Keratinocyte (primary cell): ENCODE data around the gene PRKRA. TPM values are rescaled to one million over a fixed set of nuclear protein-coding genes. Genes with fewer than 3 reads are reported as not detected.

Experiments used
- DNase-seq: peaks from one replicate; pipeline ENCODE4 v3.0.0-alpha.2; 2011; ENCODE audit warnings: low read depth, missing footprints, low spot score
- FAIRE-seq: peaks from 2 replicates; lab custom pipeline; 2011; peaks lifted over from hg19 to GRCh38; lab: Jason Lieb, UNC
- H2AFZ ChIP-seq: 2 replicates; pipeline ENCODE4 v1.6.0; 2012; ENCODE audit warnings: low read length, control low read depth, inconsistent platforms; ENCODE audit not compliant: control insufficient read depth
- H3K27ac ChIP-seq: 2 replicates; pipeline ENCODE4 v1.5.1; 2011; ENCODE audit warnings: low read length; ENCODE audit not compliant: control insufficient read depth, insufficient read depth
- H3K27me3 ChIP-seq: 3 replicates; pipeline ENCODE4 v1.6.0; 2011; ENCODE audit warnings: low read length; ENCODE audit not compliant: control insufficient read depth, insufficient read depth; ENCODE audit errors: extremely low read depth
- H3K36me3 ChIP-seq, 2 experiments: 2 replicates in 1 of 2; 3 replicates in 1 of 2; pipeline ENCODE4 v1.5.1; 2011; ENCODE audit warnings: low read length in 2 of 2, mild to moderate bottlenecking in 1 of 2; ENCODE audit not compliant: control insufficient read depth in 2 of 2, insufficient read depth in 2 of 2; ENCODE audit errors: extremely low read depth in 1 of 2
- H3K4me1 ChIP-seq: 3 replicates; pipeline ENCODE4 v1.5.1; 2011; ENCODE audit warnings: low read length; ENCODE audit not compliant: control insufficient read depth, insufficient read depth; ENCODE audit errors: extremely low read depth
- H3K4me2 ChIP-seq: 3 replicates; pipeline ENCODE4 v1.6.0; 2011; ENCODE audit warnings: low read depth, low read length; ENCODE audit not compliant: control insufficient read depth, insufficient read depth; ENCODE audit errors: extremely low read depth
- H3K4me3 ChIP-seq, 3 experiments: fragments of 200-600 bp in 1 of 3; sonication (generic) in 1 of 3; 2 replicates in 2 of 3; 3 replicates in 1 of 3; pipeline ENCODE4 v1.5.1; 2011 to 2016; ENCODE audit warnings: low read length in 3 of 3, mild to moderate bottlenecking in 3 of 3, control low read depth in 2 of 3, inconsistent platforms in 1 of 3, low read depth in 1 of 3, mixed read lengths in 1 of 3, mixed run types in 1 of 3, moderate library complexity in 1 of 3; ENCODE audit not compliant: control insufficient read depth in 2 of 3, insufficient read depth in 2 of 3; ENCODE audit errors: extremely low read depth in 1 of 3
- H3K79me2 ChIP-seq: 2 replicates; pipeline ENCODE4 v1.6.0; 2012; ENCODE audit warnings: low read length; ENCODE audit not compliant: control insufficient read depth, insufficient read depth
- H3K9ac ChIP-seq: 3 replicates; pipeline ENCODE4 v1.6.0; 2011; ENCODE audit warnings: low read length; ENCODE audit not compliant: control insufficient read depth, insufficient read depth; ENCODE audit errors: extremely low read depth
- H3K9me1 ChIP-seq: 3 replicates; pipeline ENCODE4 v1.6.0; 2011; ENCODE audit warnings: low read length; ENCODE audit not compliant: control insufficient read depth, insufficient read depth; ENCODE audit errors: extremely low read depth
- H3K9me3 ChIP-seq: 2 replicates; pipeline ENCODE4 v1.5.1; 2012; ENCODE audit warnings: low read depth, low read length; ENCODE audit not compliant: control insufficient read depth
- H4K20me1 ChIP-seq: 3 replicates; pipeline ENCODE4 v1.6.0; 2011; ENCODE audit warnings: low read length; ENCODE audit not compliant: control insufficient read depth, insufficient read depth; ENCODE audit errors: extremely low read depth
- CTCF ChIP-seq, 3 experiments: IDR thresholded peaks in 1 of 3; conservative IDR thresholded peaks in 1 of 3; optimal IDR thresholded peaks in 1 of 3; 2 replicates in 2 of 3; 3 replicates in 1 of 3; pipeline versions ENCODE3 to v1.5.1; 2011; ENCODE audit warnings: low read length in 3 of 3, mild to moderate bottlenecking in 3 of 3, moderate library complexity in 2 of 3, control low read depth in 1 of 3, inconsistent platforms in 1 of 3; ENCODE audit not compliant: insufficient read depth in 2 of 3; ENCODE audit errors: extremely low read depth in 1 of 3
- EZH2 ChIP-seq: IDR thresholded peaks from one replicate; pipeline ENCODE4 v1.6.1; 2012; ENCODE audit warnings: inconsistent platforms, mild to moderate bottlenecking, low read length, moderate library complexity
- dilution Hi-C: fragments of 300-500 bp; cut with MboI; formaldehyde crosslinking; loops from one replicate; pipeline ENCODE4 v1.7.0; 2020; ENCODE audit warnings: low sequenced_read_pairs; ENCODE audit not compliant: extremely low pct_ligation_motif_present
- polyA plus RNA-seq, 5 experiments: library from polyadenylated mRNA; depleted of rRNA in 3 of 5; stranded (reverse) in 3 of 5; stranded (forward) in 1 of 5; unstranded in 1 of 5; fragments of >200 nt; gene quantifications; 1 replicate in 1 of 5; 2 replicates in 3 of 5; 3 replicates in 1 of 5; pipeline versions ENCODE4 v1.2.1 to v1.2.3, GENCODE V29; 2011 to 2012; ENCODE audit warnings: missing spikeins in 2 of 5, low read depth in 1 of 5, low replicate concordance in 1 of 5

Gene PRKRA
- polyA plus RNA-seq, 1 donor (not counting 4 experiments of a cell fraction or from before 2014, with no cell fraction given), result 38.4 TPM

- H3K9me1 ChIP-seq, result no peaks in the 10 kb centered on the region
- dilution Hi-C loops, result no loop called here
- H4K20me1 ChIP-seq, result no peaks in the 10 kb centered on the region
- FAIRE-seq (no peak), DNase-seq (no peak)
- H3K27ac ChIP-seq, result no peak overlapping the region
- no peak for TF ChIP-seq CTCF (optimal IDR thresholded peaks at IDR 0.05 in 1 of 3, IDR thresholded peaks at IDR 0.05 in 1 of 3, conservative IDR thresholded peaks at IDR 0.05 in 1 of 3; ENCODE audit: extremely low read depth in 1 of 3, insufficient read depth in 2 of 3, low read length in 3 of 3)
- no peak for TF ChIP-seq EZH2
- no peaks in the 10 kb centered on the region for H3K9me3 ChIP-seq
- H3K4me3 ChIP-seq, result no peak overlapping the region
- H3K79me2 ChIP-seq, result no peaks in the 10 kb centered on the region
- no peak overlapping the region for H3K4me2 ChIP-seq
- H3K9ac ChIP-seq, result no peak overlapping the region
- peaks cover 0 to 2% of the 10 kb centered on the region in 2 experiments for H3K36me3 ChIP-seq
- no peak overlapping the region for H2AFZ ChIP-seq
- H3K27me3 ChIP-seq, result no peaks in the 10 kb centered on the region
- no peaks in the 10 kb centered on the region for H3K4me1 ChIP-seq
Measured at GRCh38 chr2:178394859-178395258, 56.1 kb downstream of the PRKRA start.

- Histone ChIP-seq H3K79me2 (no peaks in the 10 kb centered on the region), H3K4me1 (no peaks in the 10 kb centered on the region), H2AFZ (no peak overlapping the region), H4K20me1 (no peaks in the 10 kb centered on the region), H3K4me3 (no peak overlapping the region), H3K9me3 (no peaks in the 10 kb centered on the region), H3K9me1 (no peaks in the 10 kb centered on the region), H3K27ac (no peak overlapping the region), H3K4me2 (no peak overlapping the region), H3K9ac (no peak overlapping the region), H3K27me3 (no peaks in the 10 kb centered on the region), H3K36me3 (peaks cover 0 to 2% of the 10 kb centered on the region in 2 experiments)
- no peak for TF ChIP-seq EZH2
- no peak for TF ChIP-seq CTCF (optimal IDR thresholded peaks at IDR 0.05 in 1 of 3, IDR thresholded peaks at IDR 0.05 in 1 of 3, conservative IDR thresholded peaks at IDR 0.05 in 1 of 3; ENCODE audit: extremely low read depth in 1 of 3, insufficient read depth in 2 of 3, low read length in 3 of 3)
- FAIRE-seq, result no peak
- dilution Hi-C loops, result no loop called here
- no peak for DNase-seq
Measured at GRCh38 chr2:178392215-178392614, 58.8 kb downstream of the PRKRA start.
